ENCODE data around the gene GPBAR1. TPM values are rescaled to one million over a fixed set of nuclear protein-coding genes. Genes with fewer than 3 reads are reported as not detected.

The GPBAR1 gene
- total RNA-seq, 1 experiment from 2014 or later = 0.20 TPM

DNA sequence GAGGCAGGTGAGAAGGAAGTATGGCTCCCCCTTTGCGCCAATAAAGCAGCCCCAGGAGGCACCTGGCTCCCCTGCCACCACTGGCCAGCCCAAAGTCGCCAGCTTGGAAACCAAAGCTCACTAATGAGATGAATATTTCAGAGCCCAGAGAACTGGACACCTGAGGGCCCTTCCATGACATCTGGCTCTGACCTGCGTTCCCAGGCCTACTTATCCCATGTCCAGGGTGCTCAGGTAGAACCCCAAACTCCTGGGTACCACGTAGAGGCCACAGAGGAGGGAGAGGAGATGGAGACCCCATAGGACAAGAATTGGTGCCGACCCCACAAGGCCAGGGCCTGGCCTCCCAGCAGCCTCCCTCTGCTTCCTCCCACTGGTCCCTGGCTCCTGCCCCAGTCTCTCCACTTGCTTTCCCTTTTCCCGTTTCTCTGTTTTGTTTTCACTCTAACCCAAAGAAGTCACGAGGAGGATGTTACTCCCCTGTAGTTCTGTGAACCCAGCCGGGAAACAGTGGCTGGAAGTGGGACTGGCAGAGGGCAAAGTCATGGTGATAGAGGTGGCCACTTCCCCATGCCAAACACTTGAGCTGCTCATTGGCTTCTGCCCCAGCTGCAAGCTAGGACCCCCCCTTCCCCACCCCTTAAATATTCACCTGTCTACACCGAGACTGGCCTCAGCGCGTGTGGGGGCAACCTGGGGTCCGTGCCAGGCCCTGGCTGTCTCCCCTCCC lies 30.7 kb downstream of the GPBAR1 start:
- H3K4me1 Mint-ChIP-seq = peaks cover 55% of the 10 kb centered on the region
- peak overlapping the region; percentile 65 for H3K4me3 Mint-ChIP-seq
- H3K36me3 Mint-ChIP-seq = no peaks in the 10 kb centered on the region
- H3K9me3 Mint-ChIP-seq = no peaks in the 10 kb centered on the region
- ChIA-PET CTCF (interaction anchor here (0.6 to 2.4 kb wide), 16 partner anchors 9 to 1662 kb away, joined by 3 to 9 read pairs (median 4); partner anchors contain the start of genes AAMP, CATIP and PNKD), POLR2A (interaction anchor here (0.6 kb wide), 2 partner anchors 31 to 65 kb away, joined by 4 to 6 read pairs; partner anchors contain the start of gene CATIP)
- TF ChIP-seq SMAD3 (CRISPR knock-in tag; IDR thresholded peaks at IDR 0.05; ENCODE audit: borderline replicate concordance) = no peak
- TF ChIP-seq ATF1 (CRISPR knock-in tag; IDR thresholded peaks at IDR 0.05) = no peak
- TF ChIP-seq TCF7 (CRISPR knock-in tag; IDR thresholded peaks at IDR 0.05; ENCODE audit: low read depth) = no peak
- no peak for TF ChIP-seq ZNF219 (CRISPR knock-in tag; IDR thresholded peaks at IDR 0.05; ENCODE audit: borderline replicate concordance)
- TF ChIP-seq CREM (CRISPR knock-in tag; IDR thresholded peaks at IDR 0.05) = no peak
- no peak for TF ChIP-seq OVOL2 (CRISPR knock-in tag; IDR thresholded peaks at IDR 0.05; ENCODE audit: borderline replicate concordance)
- no peak for TF ChIP-seq USF1 (CRISPR knock-in tag; IDR thresholded peaks at IDR 0.05)
- no peak for TF ChIP-seq ATF6 (CRISPR knock-in tag; IDR thresholded peaks at IDR 0.05)
- no peak for TF ChIP-seq FOXK1 (CRISPR knock-in tag; IDR thresholded peaks at IDR 0.05)
- TF ChIP-seq ATF3 (CRISPR knock-in tag; conservative IDR thresholded peaks at IDR 0.05) = no peak
- DNase-seq (ENCODE audit: low spot score) = no peak
- no peak for ATAC-seq
- H3K27ac Mint-ChIP-seq = no peak overlapping the region
- H3K27me3 Mint-ChIP-seq (ENCODE audit: low read depth) = peaks cover 4% of the 10 kb centered on the region; the same call in 1 of the 2 replicates

- H3K27ac Mint-ChIP-seq = peak within 1 kb of the TSS; percentile 48; the same call in 1 of the 2 replicates
- H3K36me3 Mint-ChIP-seq = no peaks in the 10 kb centered on the region
- H3K4me3 Mint-ChIP-seq = peak within 1 kb of the TSS; percentile 65
- ChIA-PET POLR2A (interaction anchor here (0.6 kb wide), 2 partner anchors 32 to 65 kb away, joined by 4 to 6 read pairs; partner anchors contain the start of gene CATIP), CTCF (interaction anchor here (0.5 to 2.4 kb wide), 20 partner anchors 10 to 551 kb away, joined by 3 to 9 read pairs (median 4); partner anchors contain the start of genes AAMP, CATIP and PNKD)
- H3K4me1 Mint-ChIP-seq = peaks cover 47% of the 10 kb centered on the region
- peak; percentile 90 for ATAC-seq
- peak; percentile 73 for DNase-seq (ENCODE audit: low spot score)
- H3K27me3 Mint-ChIP-seq (ENCODE audit: low read depth) = peaks cover 4% of the 10 kb centered on the region; the same call in 1 of the 2 replicates
- no peaks in the 10 kb centered on the region for H3K9me3 Mint-ChIP-seq
- 0 out of 2 replicates have a peak, but pooled peaks have one; percentile 49 for TF ChIP-seq FOXP1 (CRISPR knock-in tag; IDR thresholded peaks at IDR 0.05; ENCODE audit: borderline replicate concordance)
- peak; percentile 79 for TF ChIP-seq SP1 (CRISPR knock-in tag; conservative IDR thresholded peaks at IDR 0.05)
- TF ChIP-seq KAT7 (CRISPR knock-in tag; IDR thresholded peaks at IDR 0.05; ENCODE audit: borderline replicate concordance) = no peak
- peak; percentile 35; the same call in 1 of the 2 replicates for TF ChIP-seq PRDM15 (CRISPR knock-in tag; IDR thresholded peaks at IDR 0.05)
- TF ChIP-seq AFF4 (CRISPR knock-in tag; IDR thresholded peaks at IDR 0.05; ENCODE audit: borderline replicate concordance) = no peak
- TF ChIP-seq TEAD4 (CRISPR knock-in tag; IDR thresholded peaks at IDR 0.05) = no peak
- 0 out of 2 replicates have a peak, but pooled peaks have one; percentile 13 for TF ChIP-seq ZNF423 (CRISPR knock-in tag; IDR thresholded peaks at IDR 0.05)
- TF ChIP-seq USF2 (CRISPR knock-in tag; IDR thresholded peaks at IDR 0.05) = no peak
Measured at GRCh38 chr2:218292048-218293014, 31.5 kb downstream of the GPBAR1 start, which contains the start of gene TMBIM1. Gene TMBIM1, minus strand, starts transcription at chr2:218292503. Its CDS starts 10,362 bp downstream, at chr2:218282141.
